A549 (cell line): ENCODE results near the gene TMEM116. TPM values are rescaled to one million over a fixed set of nuclear protein-coding genes. Genes with fewer than 3 reads are reported as not detected.

Experiments used
- ATAC-seq, 2 experiments: fragments of 200-7000 bp in 1 of 2; fragments of >200 bp in 1 of 2; cut with Nextera tagmentation in 1 of 2; cut with Tn5 transposase in 1 of 2; 3 replicates each; pipeline versions ENCODE4 v1.8.0 to v1.9.1; 2018 to 2020; ENCODE audit warnings: mild to moderate bottlenecking in 1 of 2, moderate library complexity in 1 of 2
- CTCF ChIA-PET: fragments of 300-600 bp; sonication (Branson Sonifier 250); formaldehyde crosslinking; extraction: SDS; loops from one replicate; lab custom pipeline; 2021; ENCODE audit warnings: antibody characterized with exemption, inconsistent platforms; lab: Yijun Ruan, JAX
- POLR2A ChIA-PET: fragments of 350-600 bp; formaldehyde crosslinking; extraction: SDS; loops from one replicate; lab custom pipeline; 2021; ENCODE audit warnings: antibody characterized with exemption, inconsistent platforms; lab: Yijun Ruan, JAX
- DNase-seq, 2 experiments: peaks; one replicate each; pipeline versions ENCODE4 v3.0.0 to v3.0.0-alpha.2; 2011 to 2016; ENCODE audit warnings: low read depth in 1 of 2, low spot score in 1 of 2
- FAIRE-seq: peaks from 2 replicates; lab custom pipeline; 2011; peaks lifted over from hg19 to GRCh38; lab: Jason Lieb, UNC
- H3K27ac ChIP-seq, 2 experiments: fragments of >200 bp; sonication (Bioruptor Twin); formaldehyde crosslinking; 3 replicates each; pipeline ENCODE4 v1.5.1; 2016 to 2017
- H3K4me1 ChIP-seq: fragments of >200 bp; sonication (Bioruptor Twin); formaldehyde crosslinking; 3 replicates; pipeline ENCODE4 v1.6.1; 2016
- H3K4me2 ChIP-seq: fragments of >200 bp; sonication (Bioruptor Twin); formaldehyde crosslinking; 3 replicates; pipeline ENCODE4 v1.6.1; 2016
- H3K4me3 ChIP-seq: fragments of >200 bp; sonication (Bioruptor Twin); formaldehyde crosslinking; 3 replicates; pipeline ENCODE4 v1.5.1; 2016
- H3K9me3 ChIP-seq: fragments of >200 bp; sonication (Bioruptor Twin); formaldehyde crosslinking; 3 replicates; pipeline ENCODE4 v1.6.1; 2016
- CBX8 ChIP-seq: fragments of 200-600 bp; sonication (generic); IDR thresholded peaks from 2 replicates; pipeline ENCODE4 v1.6.1; 2016
- CEBPB ChIP-seq, 2 experiments: fragments of >200 bp in 1 of 2; sonication (Bioruptor Twin) in 1 of 2; formaldehyde crosslinking in 1 of 2; IDR thresholded peaks; 2 replicates each; pipeline ENCODE4 v1.6.1; 2012 to 2016
- CHD4 ChIP-seq: fragments of 200-600 bp; sonication (generic); IDR thresholded peaks from 2 replicates; pipeline ENCODE4 v1.6.1; 2016; ENCODE audit warnings: antibody characterized with exemption, mild to moderate bottlenecking, borderline replicate concordance
- EHMT2 ChIP-seq: fragments of 200-600 bp; sonication (generic); IDR thresholded peaks from 2 replicates; pipeline ENCODE4 v1.6.1; 2016; ENCODE audit warnings: antibody characterized with exemption, low read depth, mild to moderate bottlenecking, moderate library complexity
- FOSB ChIP-seq: fragments of 250-450 bp; sonication (Bioruptor Pico); IDR thresholded peaks from 2 replicates; pipeline ENCODE4 v1.5.0; 2020; ENCODE audit warnings: mild to moderate bottlenecking, moderate library complexity
- FOXS1 ChIP-seq: fragments of 250-450 bp; sonication (Bioruptor Pico); IDR thresholded peaks from 2 replicates; pipeline ENCODE4 v1.5.0; 2020; ENCODE audit warnings: mild to moderate bottlenecking, moderate library complexity
- HOXB5 ChIP-seq: fragments of 250-450 bp; sonication (Bioruptor Pico); IDR thresholded peaks from 2 replicates; pipeline ENCODE4 v1.5.0; 2020; ENCODE audit warnings: mild to moderate bottlenecking, moderate library complexity
- KDM5A ChIP-seq: fragments of 200-600 bp; sonication (generic); IDR thresholded peaks from 2 replicates; pipeline ENCODE4 v1.6.1; 2016; ENCODE audit warnings: antibody characterized with exemption, mild to moderate bottlenecking
- NFE2L2 ChIP-seq: fragments of 150-350 bp; conservative IDR thresholded peaks from 2 replicates; pipeline ENCODE4 v1.6.1; 2014; ENCODE audit warnings: low read length
- POLR2AphosphoS2 ChIP-seq: conservative IDR thresholded peaks from 2 replicates; pipeline ENCODE4 v1.6.1; 2012; ENCODE audit warnings: low read length, improper control_type of control experiment, inconsistent platforms
- RARB ChIP-seq: fragments of 250-450 bp; sonication (Bioruptor Pico); IDR thresholded peaks from 2 replicates; pipeline ENCODE4 v1.8.0; 2021; ENCODE audit warnings: mild to moderate bottlenecking, moderate library complexity
- RFX5 ChIP-seq: fragments of 450-650 bp; IDR thresholded peaks from 2 replicates; pipeline ENCODE4 v1.7.1; 2014; ENCODE audit warnings: antibody characterized with exemption, mild to moderate bottlenecking, moderate library complexity
- RNF2 ChIP-seq: fragments of 200-600 bp; sonication (generic); IDR thresholded peaks from 2 replicates; pipeline ENCODE4 v1.6.1; 2016; ENCODE audit warnings: low read depth, mild to moderate bottlenecking, antibody characterized with exemption, moderate library complexity, borderline replicate concordance
- ZSCAN20 ChIP-seq: fragments of 250-450 bp; sonication (Bioruptor Pico); IDR thresholded peaks from 2 replicates; pipeline ENCODE4 v1.8.0; 2022; ENCODE audit warnings: mild to moderate bottlenecking, moderate library complexity
- WGBS: methylation state at CpG from one replicate; pipeline ENCODE4 v1.1.6; 2017; ENCODE audit errors: missing lambda C conversion rate; 5-methylcytosine and 5-hydroxymethylcytosine counted together
- polyA plus RNA-seq, 4 experiments: library from polyadenylated mRNA; depleted of rRNA in 3 of 4; stranded (reverse); fragments of >200 nt; fragmentation: RNase III in 1 of 4; extraction: RNeasy Plus Mini Kit Qiagen cat#74134 plus additional on column Dnase treatment in 1 of 4; gene quantifications; 2 replicates in 3 of 4; 3 replicates in 1 of 4; pipeline ENCODE4 v1.2.3, GENCODE V29; 2011 to 2017
- TF ChIP-seq, protein P1 (sequence below): IDR thresholded peaks from 2 replicates; pipeline ENCODE4 v1.6.1; 2012
- TF ChIP-seq, protein P2 (sequence below): fragments of >200 bp; sonication (Bioruptor Twin); formaldehyde crosslinking; IDR thresholded peaks from 2 replicates; pipeline ENCODE4 v1.6.1; 2016
- TF ChIP-seq, protein P3 (sequence below): fragments of 250-450 bp; sonication (Bioruptor Pico); IDR thresholded peaks from 2 replicates; pipeline ENCODE4 v1.5.0; 2020; ENCODE audit warnings: low read depth, mild to moderate bottlenecking, moderate library complexity
- TF ChIP-seq, protein P4 (sequence below): fragments of >200 bp; sonication (Bioruptor Twin); formaldehyde crosslinking; IDR thresholded peaks from 3 replicates; pipeline ENCODE4 v1.6.1; 2016
- TF ChIP-seq, protein P5 (sequence below): fragments of 250-450 bp; sonication (Bioruptor Pico); IDR thresholded peaks from 2 replicates; pipeline ENCODE4 v1.5.0; 2021; ENCODE audit warnings: mild to moderate bottlenecking, moderate library complexity, borderline replicate concordance
- TF ChIP-seq, protein P6 (sequence below): fragments of 200-600 bp; sonication (generic); IDR thresholded peaks from 2 replicates; pipeline ENCODE4 v1.6.1; 2016; ENCODE audit warnings: antibody characterized with exemption, mild to moderate bottlenecking, moderate library complexity

The TMEM116 gene
- polyA plus RNA-seq, 2 of the 4 experiments (the other 2 are of a cell fraction) = 11.0 to 22.4 TPM

DNA sequence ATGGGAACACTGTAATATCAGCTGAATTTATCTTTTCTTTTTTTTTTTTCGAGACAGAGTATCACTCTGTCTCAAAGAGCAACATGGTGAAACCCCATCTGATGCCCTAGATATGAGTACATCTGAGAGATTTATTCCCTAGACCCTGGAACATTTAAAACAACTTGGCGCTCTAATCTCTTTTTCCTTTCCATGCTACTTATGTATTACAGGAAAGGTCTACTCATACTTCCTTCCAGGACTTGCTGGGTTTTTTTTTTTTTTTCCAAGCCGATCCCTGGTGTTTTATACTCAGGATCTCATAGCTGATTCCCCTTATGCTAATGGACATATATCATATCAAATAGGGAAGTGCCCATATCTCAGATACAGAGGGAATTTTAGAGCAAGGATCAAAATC, 87.8 kb downstream of the TMEM116 start:
- ATAC-seq = no peak
- no peak for DNase-seq
- no peak overlapping the region for H3K4me3 ChIP-seq
- TF ChIP-seq CHD4 (no peak), RNF2 (no peak), NFE2L2 (no peak), CBX8 (no peak), FOSB (CRISPR knock-in tag) (no peak), HOXB5 (CRISPR knock-in tag) (no peak), EHMT2 (no peak), RARB (CRISPR knock-in tag) (no peak), POLR2AphosphoS2 (no peak), FOXS1 (no peak), CEBPB (IDR thresholded peaks at IDR 0.05) (no peak), KDM5A (no peak), ZSCAN20 (CRISPR knock-in tag) (no peak), RFX5 (no peak)
- TF ChIP-seq, protein P1, sequence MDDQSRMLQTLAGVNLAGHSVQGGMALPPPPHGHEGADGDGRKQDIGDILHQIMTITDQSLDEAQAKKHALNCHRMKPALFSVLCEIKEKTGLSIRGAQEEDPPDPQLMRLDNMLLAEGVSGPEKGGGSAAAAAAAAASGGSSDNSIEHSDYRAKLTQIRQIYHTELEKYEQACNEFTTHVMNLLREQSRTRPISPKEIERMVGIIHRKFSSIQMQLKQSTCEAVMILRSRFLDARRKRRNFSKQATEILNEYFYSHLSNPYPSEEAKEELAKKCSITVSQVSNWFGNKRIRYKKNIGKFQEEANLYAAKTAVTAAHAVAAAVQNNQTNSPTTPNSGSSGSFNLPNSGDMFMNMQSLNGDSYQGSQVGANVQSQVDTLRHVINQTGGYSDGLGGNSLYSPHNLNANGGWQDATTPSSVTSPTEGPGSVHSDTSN = no peak
- TF ChIP-seq, protein P2, sequence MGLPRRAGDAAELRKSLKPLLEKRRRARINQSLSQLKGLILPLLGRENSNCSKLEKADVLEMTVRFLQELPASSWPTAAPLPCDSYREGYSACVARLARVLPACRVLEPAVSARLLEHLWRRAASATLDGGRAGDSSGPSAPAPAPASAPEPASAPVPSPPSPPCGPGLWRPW = no peak
- TF ChIP-seq, protein P3, sequence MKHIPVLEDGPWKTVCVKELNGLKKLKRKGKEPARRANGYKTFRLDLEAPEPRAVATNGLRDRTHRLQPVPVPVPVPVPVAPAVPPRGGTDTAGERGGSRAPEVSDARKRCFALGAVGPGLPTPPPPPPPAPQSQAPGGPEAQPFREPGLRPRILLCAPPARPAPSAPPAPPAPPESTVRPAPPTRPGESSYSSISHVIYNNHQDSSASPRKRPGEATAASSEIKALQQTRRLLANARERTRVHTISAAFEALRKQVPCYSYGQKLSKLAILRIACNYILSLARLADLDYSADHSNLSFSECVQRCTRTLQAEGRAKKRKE (CRISPR knock-in tag) = no peak
- TF ChIP-seq, protein P4, sequence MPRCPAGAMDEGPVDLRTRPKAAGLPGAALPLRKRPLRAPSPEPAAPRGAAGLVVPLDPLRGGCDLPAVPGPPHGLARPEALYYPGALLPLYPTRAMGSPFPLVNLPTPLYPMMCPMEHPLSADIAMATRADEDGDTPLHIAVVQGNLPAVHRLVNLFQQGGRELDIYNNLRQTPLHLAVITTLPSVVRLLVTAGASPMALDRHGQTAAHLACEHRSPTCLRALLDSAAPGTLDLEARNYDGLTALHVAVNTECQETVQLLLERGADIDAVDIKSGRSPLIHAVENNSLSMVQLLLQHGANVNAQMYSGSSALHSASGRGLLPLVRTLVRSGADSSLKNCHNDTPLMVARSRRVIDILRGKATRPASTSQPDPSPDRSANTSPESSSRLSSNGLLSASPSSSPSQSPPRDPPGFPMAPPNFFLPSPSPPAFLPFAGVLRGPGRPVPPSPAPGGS = no peak
- TF ChIP-seq, protein P5, sequence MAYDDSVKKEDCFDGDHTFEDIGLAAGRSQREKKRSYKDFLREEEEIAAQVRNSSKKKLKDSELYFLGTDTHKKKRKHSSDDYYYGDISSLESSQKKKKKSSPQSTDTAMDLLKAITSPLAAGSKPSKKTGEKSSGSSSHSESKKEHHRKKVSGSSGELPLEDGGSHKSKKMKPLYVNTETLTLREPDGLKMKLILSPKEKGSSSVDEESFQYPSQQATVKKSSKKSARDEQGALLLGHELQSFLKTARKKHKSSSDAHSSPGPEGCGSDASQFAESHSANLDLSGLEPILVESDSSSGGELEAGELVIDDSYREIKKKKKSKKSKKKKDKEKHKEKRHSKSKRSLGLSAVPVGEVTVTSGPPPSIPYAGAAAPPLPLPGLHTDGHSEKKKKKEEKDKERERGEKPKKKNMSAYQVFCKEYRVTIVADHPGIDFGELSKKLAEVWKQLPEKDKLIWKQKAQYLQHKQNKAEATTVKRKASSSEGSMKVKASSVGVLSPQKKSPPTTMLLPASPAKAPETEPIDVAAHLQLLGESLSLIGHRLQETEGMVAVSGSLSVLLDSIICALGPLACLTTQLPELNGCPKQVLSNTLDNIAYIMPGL (CRISPR knock-in tag) = no peak
- TF ChIP-seq, protein P6, sequence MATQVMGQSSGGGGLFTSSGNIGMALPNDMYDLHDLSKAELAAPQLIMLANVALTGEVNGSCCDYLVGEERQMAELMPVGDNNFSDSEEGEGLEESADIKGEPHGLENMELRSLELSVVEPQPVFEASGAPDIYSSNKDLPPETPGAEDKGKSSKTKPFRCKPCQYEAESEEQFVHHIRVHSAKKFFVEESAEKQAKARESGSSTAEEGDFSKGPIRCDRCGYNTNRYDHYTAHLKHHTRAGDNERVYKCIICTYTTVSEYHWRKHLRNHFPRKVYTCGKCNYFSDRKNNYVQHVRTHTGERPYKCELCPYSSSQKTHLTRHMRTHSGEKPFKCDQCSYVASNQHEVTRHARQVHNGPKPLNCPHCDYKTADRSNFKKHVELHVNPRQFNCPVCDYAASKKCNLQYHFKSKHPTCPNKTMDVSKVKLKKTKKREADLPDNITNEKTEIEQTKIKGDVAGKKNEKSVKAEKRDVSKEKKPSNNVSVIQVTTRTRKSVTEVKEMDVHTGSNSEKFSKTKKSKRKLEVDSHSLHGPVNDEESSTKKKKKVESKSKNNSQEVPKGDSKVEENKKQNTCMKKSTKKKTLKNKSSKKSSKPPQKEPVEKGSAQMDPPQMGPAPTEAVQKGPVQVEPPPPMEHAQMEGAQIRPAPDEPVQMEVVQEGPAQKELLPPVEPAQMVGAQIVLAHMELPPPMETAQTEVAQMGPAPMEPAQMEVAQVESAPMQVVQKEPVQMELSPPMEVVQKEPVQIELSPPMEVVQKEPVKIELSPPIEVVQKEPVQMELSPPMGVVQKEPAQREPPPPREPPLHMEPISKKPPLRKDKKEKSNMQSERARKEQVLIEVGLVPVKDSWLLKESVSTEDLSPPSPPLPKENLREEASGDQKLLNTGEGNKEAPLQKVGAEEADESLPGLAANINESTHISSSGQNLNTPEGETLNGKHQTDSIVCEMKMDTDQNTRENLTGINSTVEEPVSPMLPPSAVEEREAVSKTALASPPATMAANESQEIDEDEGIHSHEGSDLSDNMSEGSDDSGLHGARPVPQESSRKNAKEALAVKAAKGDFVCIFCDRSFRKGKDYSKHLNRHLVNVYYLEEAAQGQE = no peak
- H3K27ac ChIP-seq = no peak overlapping the region
- ChIA-PET CTCF (no interaction called here), POLR2A (no interaction called here)
- H3K4me1 ChIP-seq = no peaks in the 10 kb centered on the region
- WGBS = 82% methylated on average over 3 of the region's 3 CpGs
- no peak overlapping the region for H3K4me2 ChIP-seq
- H3K9me3 ChIP-seq = no peaks in the 10 kb centered on the region
- FAIRE-seq = no peak
